HepG2 (cell line): Measurements from ENCODE around the gene BCLAF1. TPM values are rescaled to one million over a fixed set of nuclear protein-coding genes. Genes with fewer than 3 reads are reported as not detected.

Experiments used
- ATAC-seq: fragments of 200-7000 bp; cut with Tn5 transposase; 3 replicates; pipeline ENCODE4 v1.9.1; 2020; ENCODE audit warnings: mild to moderate bottlenecking, moderate library complexity
- BruUV-seq: library from RNA; stranded (reverse); fragments of 400-500 nt; replicated peaks from 2 replicates; lab custom pipeline; 2021; lab: Mats Ljungman, UMichigan
- CTCF ChIA-PET: fragments of 300-600 bp; formaldehyde crosslinking; extraction: SDS; loops from one replicate; lab custom pipeline; 2021; ENCODE audit warnings: low total read pairs, inconsistent platforms, low intra/inter-chr PET ratio; lab: Yijun Ruan, JAX
- POLR2A ChIA-PET: fragments of 350-600 bp; sonication (Branson Sonifier 250); formaldehyde crosslinking; loops from one replicate; lab custom pipeline; 2020; ENCODE audit warnings: antibody characterized with exemption, inconsistent platforms; lab: Yijun Ruan, JAX
- DNase-seq: peaks from one replicate; pipeline ENCODE4 v3.0.0-alpha.2; 2015; ENCODE audit warnings: low spot score
- FAIRE-seq: peaks from 3 replicates; lab custom pipeline; 2011; peaks lifted over from hg19 to GRCh38; lab: Jason Lieb, UNC
- H2AFZ ChIP-seq: one replicate; pipeline ENCODE4 v1.6.1; 2011; ENCODE audit warnings: low read length, inconsistent platforms
- H3K27ac ChIP-seq: fragments of 300-600 bp; 3 replicates; pipeline ENCODE4 v1.8.0; 2011; ENCODE audit warnings: mixed run types, mild to moderate bottlenecking, mixed read lengths, low read length, inconsistent platforms; ENCODE audit not compliant: insufficient read depth; ENCODE audit errors: extremely low read length
- H3K27me3 ChIP-seq, 2 experiments: fragments of 200-600 bp in 1 of 2; 2 replicates in 1 of 2; 3 replicates in 1 of 2; pipeline versions ENCODE4 v1.6.0 to v1.8.0; 2011; ENCODE audit warnings: low read length in 2 of 2, mild to moderate bottlenecking in 2 of 2, moderate library complexity in 2 of 2, inconsistent platforms in 1 of 2; ENCODE audit not compliant: insufficient read depth in 2 of 2, control insufficient read depth in 1 of 2
- H3K36me3 ChIP-seq, 2 experiments: fragments of 200-600 bp in 1 of 2; replicated peaks in 1 of 2; 2 replicates in 1 of 2; 3 replicates in 1 of 2; pipeline versions ENCODE4 v1.5.1 to v1.8.0; 2011; ENCODE audit warnings: low read length in 2 of 2, inconsistent platforms in 1 of 2; ENCODE audit not compliant: insufficient read depth in 2 of 2, control insufficient read depth in 1 of 2
- H3K4me1 ChIP-seq: 2 replicates; pipeline ENCODE4 v1.5.1; 2012; ENCODE audit warnings: low read length, inconsistent platforms; ENCODE audit not compliant: insufficient read depth
- H3K4me2 ChIP-seq: 2 replicates; pipeline ENCODE4 v1.6.0; 2011; ENCODE audit warnings: low read depth, low read length, inconsistent platforms
- H3K4me3 ChIP-seq, 3 experiments: fragments of 200-600 bp in 1 of 3; sonication (generic), shearing (Covaris generic) in 1 of 3; replicated peaks in 1 of 3; 2 replicates each; pipeline ENCODE4 v1.5.1; 2011 to 2016; ENCODE audit warnings: low read length in 3 of 3, inconsistent platforms in 2 of 3, low read depth in 2 of 3, mild to moderate bottlenecking in 2 of 3, control low read depth in 1 of 3, mixed read lengths in 1 of 3; ENCODE audit not compliant: insufficient read depth in 1 of 3
- H3K79me2 ChIP-seq: one replicate; pipeline ENCODE4 v1.6.1; 2011; ENCODE audit warnings: low read length, inconsistent platforms; ENCODE audit not compliant: insufficient read depth
- H3K9ac ChIP-seq: 2 replicates; pipeline ENCODE4 v1.6.0; 2011; ENCODE audit warnings: mild to moderate bottlenecking, low read depth, low read length, inconsistent platforms; ENCODE audit not compliant: insufficient read depth
- H3K9me3 ChIP-seq: 2 replicates; pipeline ENCODE4 v1.5.1; 2012; ENCODE audit warnings: mild to moderate bottlenecking, low read length
- H4K20me1 ChIP-seq: 2 replicates; pipeline ENCODE4 v1.6.0; 2011; ENCODE audit warnings: inconsistent platforms, mild to moderate bottlenecking, low read length, moderate library complexity; ENCODE audit not compliant: insufficient read depth
- CCDC6 ChIP-seq: sonication (generic); formaldehyde crosslinking; IDR thresholded peaks from 2 replicates; pipeline ENCODE4 v1.8.1; 2022; ENCODE audit warnings: mild to moderate bottlenecking, missing genetic modification reagents, moderate library complexity
- KAT8 ChIP-seq: IDR thresholded peaks from 2 replicates; pipeline ENCODE4 v1.6.1; 2016; ENCODE audit warnings: missing genetic modification reagents, missing compliant biosample characterization
- MEF2D ChIP-seq: sonication (generic); formaldehyde crosslinking; IDR thresholded peaks from 2 replicates; pipeline ENCODE4 v1.5.1; 2020; ENCODE audit warnings: mild to moderate bottlenecking, missing genetic modification reagents
- MXD4 ChIP-seq: IDR thresholded peaks from 2 replicates; pipeline ENCODE4 v1.6.1; 2016; ENCODE audit warnings: mild to moderate bottlenecking, missing biosample characterization, missing genetic modification reagents
- NFYB ChIP-seq: sonication (generic); formaldehyde crosslinking; IDR thresholded peaks from 2 replicates; pipeline ENCODE4 v1.4.0; 2020; ENCODE audit warnings: missing genetic modification reagents
- NR2F2 ChIP-seq: IDR thresholded peaks from 2 replicates; pipeline ENCODE4 v1.6.1; 2012; ENCODE audit warnings: low read depth, inconsistent platforms, borderline replicate concordance
- POLR2G ChIP-seq: fragments of 200-400 bp; formaldehyde crosslinking; IDR thresholded peaks from 2 replicates; pipeline ENCODE4 v1.6.1; 2018; ENCODE audit warnings: mild to moderate bottlenecking, low read depth, low read length, moderate library complexity
- TBX3 ChIP-seq: fragments of 450-650 bp; IDR thresholded peaks from 2 replicates; pipeline ENCODE4 v1.6.1; 2017; ENCODE audit warnings: antibody characterized with exemption, mild to moderate bottlenecking, inconsistent platforms, borderline replicate concordance
- TCF7 ChIP-seq: sonication (generic); IDR thresholded peaks from 2 replicates; pipeline ENCODE4 v1.6.1; 2016; ENCODE audit warnings: antibody characterized with exemption, low read depth
- ZBTB21 ChIP-seq: sonication (generic); formaldehyde crosslinking; IDR thresholded peaks from 2 replicates; pipeline ENCODE4 v1.4.0; 2020; ENCODE audit warnings: missing genetic modification reagents
- ZNF256 ChIP-seq: sonication (generic); formaldehyde crosslinking; conservative IDR thresholded peaks from 2 replicates; pipeline ENCODE4 v1.4.0; 2020; ENCODE audit warnings: missing genetic modification reagents
- WGBS: methylation state at CpG from one replicate; pipeline ENCODE4 v1.1.6; 2017; ENCODE audit warnings: low lambda C conversion rate; 5-methylcytosine and 5-hydroxymethylcytosine counted together
- in situ Hi-C: cut with HindIII; loops from 2 replicates; pipeline ENCODE4 v1.10.0; 2017; ENCODE audit warnings: low pct_unique_long_range_greater_than_20kb; ENCODE audit not compliant: extremely low pct_ligation_motif_present
- intact Hi-C: fragments of 100-400 bp; cut with micrococcal nuclease; formaldehyde crosslinking; loops from one replicate; pipeline ENCODE4 v1.10.0; 2022; ENCODE audit not compliant: unreplicated experiment
- polyA plus RNA-seq, 8 experiments: library from polyadenylated mRNA; depleted of rRNA in 3 of 8; stranded (reverse) in 7 of 8; unstranded in 1 of 8; fragments of >200 nt; fragmentation: Illumina TruSeq in 4 of 8; extraction: Trizol in 4 of 8; gene quantifications; 2 replicates each; pipeline versions ENCODE4 v1.2.1 to v1.2.3, GENCODE V29; 2011 to 2016; ENCODE audit warnings: low read depth in 4 of 8, missing spikeins in 1 of 8, mixed read lengths in 1 of 8; ENCODE audit not compliant: insufficient read depth in 1 of 8
- total RNA-seq, 5 experiments: library from RNA; depleted of rRNA; stranded (reverse); fragments of >200 nt; fragmentation: Illumina TruSeq; extraction: Trizol; gene quantifications; 2 replicates each; pipeline ENCODE4 v1.2.3, GENCODE V29; 2016; ENCODE audit warnings: low read depth in 1 of 5
- TF ChIP-seq, protein P1 (sequence below): sonication (generic); formaldehyde crosslinking; IDR thresholded peaks from 2 replicates; pipeline ENCODE4 v1.8.0; 2022; ENCODE audit warnings: low read depth, missing genetic modification reagents
- TF ChIP-seq, protein P2 (sequence below): sonication (generic); formaldehyde crosslinking; IDR thresholded peaks from 2 replicates; pipeline ENCODE4 v1.5.0; 2020; ENCODE audit warnings: mild to moderate bottlenecking, missing genetic modification reagents, borderline replicate concordance
- TF ChIP-seq, protein P3 (sequence below): sonication (generic); formaldehyde crosslinking; IDR thresholded peaks from 2 replicates; pipeline ENCODE4 v1.5.0; 2020; ENCODE audit warnings: missing genetic modification reagents
- TF ChIP-seq, protein P4 (sequence below): sonication (generic); formaldehyde crosslinking; IDR thresholded peaks from 2 replicates; pipeline ENCODE4 v1.4.0; 2020; ENCODE audit warnings: mild to moderate bottlenecking, missing genetic modification reagents

The BCLAF1 gene
- total and polyA plus RNA-seq, 2 of the 13 experiments (the other 11 are each of a cell fraction or from before 2014, with no cell fraction given), result 55.3 to 292 TPM

DNA sequence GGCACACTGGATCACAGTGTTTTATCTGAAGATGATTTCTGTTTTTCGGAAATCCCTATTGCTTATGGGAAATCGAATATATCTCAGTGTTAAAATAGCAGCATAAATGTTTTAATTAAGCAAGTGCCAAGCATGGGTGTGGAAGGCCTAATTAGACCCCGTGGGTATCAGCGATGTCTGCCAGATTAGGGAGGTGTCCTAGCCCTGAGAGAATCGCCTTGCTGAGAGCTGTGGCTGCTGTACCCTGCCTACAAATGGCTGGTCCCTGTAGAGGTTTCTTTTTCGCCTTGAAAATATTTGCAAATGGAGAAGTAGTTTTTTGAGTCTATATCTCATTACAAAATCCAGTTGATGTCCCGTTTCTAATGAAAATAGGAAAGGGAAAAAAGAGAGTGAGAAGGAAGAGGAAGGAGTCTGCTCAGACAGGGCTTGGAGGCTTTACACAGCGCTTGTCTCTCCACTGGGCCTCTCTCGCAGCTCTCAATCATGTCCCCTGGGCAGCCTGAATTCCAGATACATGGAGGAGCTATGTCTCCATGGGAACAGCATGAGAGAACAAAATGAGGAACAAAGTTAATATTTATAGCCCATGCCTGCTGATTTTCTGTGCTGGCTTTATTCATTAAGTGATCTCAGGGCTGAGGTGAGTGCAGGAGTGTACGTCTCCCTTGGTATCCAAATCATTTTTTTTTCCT lies 35.2 kb upstream of the BCLAF1 start:
- FAIRE-seq (no peak), DNase-seq (no peak), ATAC-seq (no peak; the same call in 2 of the 3 replicates)
- TF ChIP-seq NR2F2 (no peak), TCF7 (no peak), ZNF256 (CRISPR knock-in tag) (no peak), TBX3 (no peak), NFYB (no peak), POLR2G (no peak), KAT8 (CRISPR knock-in tag) (no peak), MEF2D (CRISPR knock-in tag) (no peak), MXD4 (no peak), CCDC6 (CRISPR knock-in tag) (no peak), ZBTB21 (CRISPR knock-in tag) (no peak)
- TF ChIP-seq, protein P1, sequence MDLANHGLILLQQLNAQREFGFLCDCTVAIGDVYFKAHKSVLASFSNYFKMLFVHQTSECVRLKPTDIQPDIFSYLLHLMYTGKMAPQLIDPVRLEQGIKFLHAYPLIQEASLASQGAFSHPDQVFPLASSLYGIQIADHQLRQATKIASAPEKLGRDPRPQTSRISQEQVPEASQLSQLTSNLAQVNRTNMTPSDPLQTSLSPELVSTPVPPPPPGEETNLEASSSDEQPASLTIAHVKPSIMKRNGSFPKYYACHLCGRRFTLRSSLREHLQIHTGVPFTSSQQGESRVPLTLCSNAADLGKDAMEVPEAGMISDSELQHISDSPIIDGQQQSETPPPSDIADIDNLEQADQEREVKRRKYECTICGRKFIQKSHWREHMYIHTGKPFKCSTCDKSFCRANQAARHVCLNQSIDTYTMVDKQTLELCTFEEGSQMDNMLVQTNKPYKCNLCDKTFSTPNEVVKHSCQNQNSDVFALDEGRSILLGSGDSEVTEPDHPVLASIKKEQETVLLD, result no peak
- TF ChIP-seq, protein P2, sequence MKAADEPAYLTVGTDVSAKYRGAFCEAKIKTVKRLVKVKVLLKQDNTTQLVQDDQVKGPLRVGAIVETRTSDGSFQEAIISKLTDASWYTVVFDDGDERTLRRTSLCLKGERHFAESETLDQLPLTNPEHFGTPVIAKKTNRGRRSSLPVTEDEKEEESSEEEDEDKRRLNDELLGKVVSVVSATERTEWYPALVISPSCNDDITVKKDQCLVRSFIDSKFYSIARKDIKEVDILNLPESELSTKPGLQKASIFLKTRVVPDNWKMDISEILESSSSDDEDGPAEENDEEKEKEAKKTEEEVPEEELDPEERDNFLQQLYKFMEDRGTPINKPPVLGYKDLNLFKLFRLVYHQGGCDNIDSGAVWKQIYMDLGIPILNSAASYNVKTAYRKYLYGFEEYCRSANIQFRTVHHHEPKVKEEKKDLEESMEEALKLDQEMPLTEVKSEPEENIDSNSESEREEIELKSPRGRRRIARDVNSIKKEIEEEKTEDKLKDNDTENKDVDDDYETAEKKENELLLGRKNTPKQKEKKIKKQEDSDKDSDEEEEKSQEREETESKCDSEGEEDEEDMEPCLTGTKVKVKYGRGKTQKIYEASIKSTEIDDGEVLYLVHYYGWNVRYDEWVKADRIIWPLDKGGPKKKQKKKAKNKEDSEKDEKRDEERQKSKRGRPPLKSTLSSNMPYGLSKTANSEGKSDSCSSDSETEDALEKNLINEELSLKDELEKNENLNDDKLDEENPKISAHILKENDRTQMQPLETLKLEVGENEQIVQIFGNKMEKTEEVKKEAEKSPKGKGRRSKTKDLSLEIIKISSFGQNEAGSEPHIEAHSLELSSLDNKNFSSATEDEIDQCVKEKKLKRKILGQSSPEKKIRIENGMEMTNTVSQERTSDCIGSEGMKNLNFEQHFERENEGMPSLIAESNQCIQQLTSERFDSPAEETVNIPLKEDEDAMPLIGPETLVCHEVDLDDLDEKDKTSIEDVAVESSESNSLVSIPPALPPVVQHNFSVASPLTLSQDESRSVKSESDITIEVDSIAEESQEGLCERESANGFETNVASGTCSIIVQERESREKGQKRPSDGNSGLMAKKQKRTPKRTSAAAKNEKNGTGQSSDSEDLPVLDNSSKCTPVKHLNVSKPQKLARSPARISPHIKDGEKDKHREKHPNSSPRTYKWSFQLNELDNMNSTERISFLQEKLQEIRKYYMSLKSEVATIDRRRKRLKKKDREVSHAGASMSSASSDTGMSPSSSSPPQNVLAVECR (CRISPR knock-in tag), result no peak
- TF ChIP-seq, protein P3, sequence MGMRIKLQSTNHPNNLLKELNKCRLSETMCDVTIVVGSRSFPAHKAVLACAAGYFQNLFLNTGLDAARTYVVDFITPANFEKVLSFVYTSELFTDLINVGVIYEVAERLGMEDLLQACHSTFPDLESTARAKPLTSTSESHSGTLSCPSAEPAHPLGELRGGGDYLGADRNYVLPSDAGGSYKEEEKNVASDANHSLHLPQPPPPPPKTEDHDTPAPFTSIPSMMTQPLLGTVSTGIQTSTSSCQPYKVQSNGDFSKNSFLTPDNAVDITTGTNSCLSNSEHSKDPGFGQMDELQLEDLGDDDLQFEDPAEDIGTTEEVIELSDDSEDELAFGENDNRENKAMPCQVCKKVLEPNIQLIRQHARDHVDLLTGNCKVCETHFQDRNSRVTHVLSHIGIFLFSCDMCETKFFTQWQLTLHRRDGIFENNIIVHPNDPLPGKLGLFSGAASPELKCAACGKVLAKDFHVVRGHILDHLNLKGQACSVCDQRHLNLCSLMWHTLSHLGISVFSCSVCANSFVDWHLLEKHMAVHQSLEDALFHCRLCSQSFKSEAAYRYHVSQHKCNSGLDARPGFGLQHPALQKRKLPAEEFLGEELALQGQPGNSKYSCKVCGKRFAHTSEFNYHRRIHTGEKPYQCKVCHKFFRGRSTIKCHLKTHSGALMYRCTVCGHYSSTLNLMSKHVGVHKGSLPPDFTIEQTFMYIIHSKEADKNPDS, result no peak
- TF ChIP-seq, protein P4, sequence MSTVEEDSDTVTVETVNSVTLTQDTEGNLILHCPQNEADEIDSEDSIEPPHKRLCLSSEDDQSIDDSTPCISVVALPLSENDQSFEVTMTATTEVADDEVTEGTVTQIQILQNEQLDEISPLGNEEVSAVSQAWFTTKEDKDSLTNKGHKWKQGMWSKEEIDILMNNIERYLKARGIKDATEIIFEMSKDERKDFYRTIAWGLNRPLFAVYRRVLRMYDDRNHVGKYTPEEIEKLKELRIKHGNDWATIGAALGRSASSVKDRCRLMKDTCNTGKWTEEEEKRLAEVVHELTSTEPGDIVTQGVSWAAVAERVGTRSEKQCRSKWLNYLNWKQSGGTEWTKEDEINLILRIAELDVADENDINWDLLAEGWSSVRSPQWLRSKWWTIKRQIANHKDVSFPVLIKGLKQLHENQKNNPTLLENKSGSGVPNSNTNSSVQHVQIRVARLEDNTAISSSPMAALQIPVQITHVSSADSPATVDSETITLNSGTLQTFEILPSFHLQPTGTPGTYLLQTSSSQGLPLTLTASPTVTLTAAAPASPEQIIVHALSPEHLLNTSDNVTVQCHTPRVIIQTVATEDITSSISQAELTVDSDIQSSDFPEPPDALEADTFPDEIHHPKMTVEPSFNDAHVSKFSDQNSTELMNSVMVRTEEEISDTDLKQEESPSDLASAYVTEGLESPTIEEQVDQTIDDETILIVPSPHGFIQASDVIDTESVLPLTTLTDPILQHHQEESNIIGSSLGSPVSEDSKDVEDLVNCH (CRISPR knock-in tag), result no peak

More for the DNA sequence above, 35.2 kb upstream of the BCLAF1 start:
- 49% methylated on average over 10 of the region's 10 CpGs for whole genome bisulfite sequencing
- H2AFZ ChIP-seq, result no peak overlapping the region
- no peaks in the 10 kb centered on the region for H3K79me2 ChIP-seq
- intact Hi-C loops (no loop called here), in situ Hi-C loops (loop anchor here (25.0 kb wide), 1 partner anchor 788 kb away; no protein-coding TSS in a partner anchor)
- H3K36me3 ChIP-seq, result no peaks in the 10 kb centered on the region
- no TSS peak for BruUV-seq
- ChIA-PET CTCF (no interaction called here), POLR2A (no interaction called here)
- no peaks in the 10 kb centered on the region; the same call in 1 of the 2 replicates for H3K4me1 ChIP-seq
- no peak overlapping the region for H3K27ac ChIP-seq
- no peaks in the 10 kb centered on the region; a peak in 2 of 5 replicates for H3K27me3 ChIP-seq
- H3K9me3 ChIP-seq, result no peaks in the 10 kb centered on the region
- H4K20me1 ChIP-seq, result no peaks in the 10 kb centered on the region
- H3K4me2 ChIP-seq, result no peak overlapping the region
- no peak overlapping the region for H3K4me3 ChIP-seq
- H3K9ac ChIP-seq, result no peak overlapping the region
